Gastroesophageal sphincter (tissue), 4 donors: ENCODE measurements around the gene PHF10. TPM values are rescaled to one million over a fixed set of nuclear protein-coding genes. Genes with fewer than 3 reads are reported as not detected.

ENCODE experiments used
- ATAC-seq: fragments of 150-250 bp; one replicate; pipeline ENCODE4 v1.9.1; 2016; ENCODE audit warnings: mild to moderate bottlenecking, moderate library complexity
- H3K27ac ChIP-seq, 4 donors: fragments of 200-600 bp; sonication (generic) in 3 of 4; 1 replicate in 3 of 4; 2 replicates in 1 of 4; pipeline ENCODE4 v1.5.1; 2016 to 2019
- H3K27me3 ChIP-seq: fragments of 200-600 bp; sonication (generic); one replicate; pipeline ENCODE4 v1.5.1; 2019
- H3K36me3 ChIP-seq, 2 donors: fragments of 200-600 bp; sonication (generic); one replicate each; pipeline ENCODE4 v1.5.1; 2019; ENCODE audit warnings: control low read depth in 1 of 2
- H3K4me1 ChIP-seq, 3 donors: fragments of 200-600 bp; sonication (generic); 1 replicate in 2 of 3; 2 replicates in 1 of 3; pipeline ENCODE4 v1.5.1; 2016 to 2019; ENCODE audit warnings: control low read depth in 2 of 3
- H3K4me3 ChIP-seq, 2 donors: fragments of 200-600 bp; sonication (generic); one replicate each; pipeline ENCODE4 v1.5.1; 2019; ENCODE audit warnings: mild to moderate bottlenecking in 1 of 2, moderate library complexity in 1 of 2
- H3K9me3 ChIP-seq, 3 donors: fragments of 200-600 bp; sonication (generic); one replicate each; pipeline ENCODE4 v1.5.1; 2017 to 2019; ENCODE audit warnings: control low read depth in 2 of 3
- CTCF ChIP-seq, 4 experiments: fragments of 200-600 bp in 2 of 4; fragments of 450-650 bp in 2 of 4; sonication (generic) in 1 of 4; IDR thresholded peaks; one replicate each; pipeline ENCODE4 v1.5.1; 2017 to 2019; ENCODE audit warnings: antibody characterized with exemption in 4 of 4, mild to moderate bottlenecking in 2 of 4, moderate library complexity in 2 of 4
- EP300 ChIP-seq: sonication (generic); formaldehyde crosslinking; IDR thresholded peaks from one replicate; pipeline ENCODE4 v1.6.1; 2017; ENCODE audit warnings: antibody characterized with exemption, mild to moderate bottlenecking
- POLR2A ChIP-seq, 2 donors: fragments of 450-650 bp; IDR thresholded peaks; one replicate each; pipeline ENCODE4 v1.6.1; 2017; ENCODE audit warnings: antibody characterized with exemption in 2 of 2, mild to moderate bottlenecking in 2 of 2, moderate library complexity in 1 of 2
- POLR2AphosphoS5 ChIP-seq: sonication (generic); formaldehyde crosslinking; IDR thresholded peaks from one replicate; pipeline ENCODE4 v1.6.1; 2017; ENCODE audit warnings: antibody characterized with exemption
- WGBS, 2 donors: methylation state at CpG; one replicate each; pipeline ENCODE4 v1.1.5; 2018; ENCODE audit warnings: low coverage in 1 of 2; 5-methylcytosine and 5-hydroxymethylcytosine counted together
- total RNA-seq, 4 donors: library from RNA; depleted of rRNA; stranded (reverse); fragments of >200 nt; gene quantifications; one replicate each; pipeline ENCODE4 v1.1.0, GENCODE V29; 2016

Gene PHF10
- total RNA-seq, 4 donors from 2014 or later: 72.3 to 92.9 (median 82.5) TPM

DNA sequence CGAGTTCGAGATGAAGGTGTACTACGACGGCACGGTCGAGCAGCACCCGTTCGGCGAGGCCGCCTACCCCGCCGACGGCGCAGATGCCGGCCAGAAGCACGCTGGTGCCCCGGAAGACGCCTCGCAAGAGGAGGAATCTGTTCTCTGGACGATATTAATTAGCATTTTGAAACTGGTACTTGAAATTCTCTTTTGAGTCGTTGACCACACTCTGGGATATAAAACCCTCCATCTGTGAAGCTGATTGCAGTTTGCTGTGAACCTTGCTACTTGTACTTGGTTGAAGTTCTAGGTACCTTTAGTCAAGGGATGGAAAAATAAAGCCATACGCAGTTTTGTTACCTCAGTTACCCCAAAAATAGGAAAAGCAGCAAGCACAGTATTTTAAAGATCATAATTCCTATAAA lies 21.5 kb downstream of the PHF10 start:
- Histone ChIP-seq H3K36me3 (peaks cover 0 to 26% of the 10 kb centered on the region in 2 donors), H3K27ac (peak overlapping the region; percentile 87 to 99 (median 97)), H3K4me1 (peaks cover 7 to 58% (median 20%) of the 10 kb centered on the region in 3 donors), H3K27me3 (no peaks in the 10 kb centered on the region), H3K4me3 (peak overlapping the region; percentile 80 to 85), H3K9me3 (no peaks in the 10 kb centered on the region)
- no peak for ATAC-seq
- TF ChIP-seq EP300 (no peak), CTCF (IDR thresholded peaks at IDR 0.05) (no peak), POLR2A (IDR thresholded peaks at IDR 0.05) (no peak), POLR2AphosphoS5 (no peak)
- WGBS, 2 donors: 1 to 3% methylated on average over 6 to 19 of the region's 22 CpGs

- no peaks in the 10 kb centered on the region for H3K9me3 ChIP-seq
- peak; percentile 92 to 93 for TF ChIP-seq POLR2A (IDR thresholded peaks at IDR 0.05)
- peak; percentile 94 for TF ChIP-seq POLR2AphosphoS5
- TF ChIP-seq EP300: no peak
- no peak for TF ChIP-seq CTCF (IDR thresholded peaks at IDR 0.05)
- no peaks in the 10 kb centered on the region for H3K27me3 ChIP-seq
- WGBS, 2 donors: no CpG with 5 or more reads among the region's 92 CpGs
- ATAC-seq: peak; percentile 98
- peaks cover 0 to 22% of the 10 kb centered on the region in 2 donors for H3K36me3 ChIP-seq
- H3K4me1 ChIP-seq: peaks cover 7 to 58% (median 20%) of the 10 kb centered on the region in 3 donors
- peak within 1 kb of the TSS; percentile 80 to 85 for H3K4me3 ChIP-seq
- peak within 1 kb of the TSS; percentile 87 to 99 (median 97) for H3K27ac ChIP-seq
Observed at GRCh38 chr6:169701954-169702839, 22.1 kb downstream of the PHF10 start, which contains the start of the genes C6orf120 and WDR27. Gene C6orf120 (plus strand): TSS chr6:169702126. CDS start chr6:169702460, 334 bp downstream. Gene WDR27 (minus strand): TSS chr6:169702029. CDS start chr6:169689005, 13,024 bp downstream.

- TF ChIP-seq CTCF (IDR thresholded peaks at IDR 0.05) (no peak), POLR2AphosphoS5 (no peak), EP300 (no peak), POLR2A (IDR thresholded peaks at IDR 0.05) (no peak)
- peaks cover 0 to 22% of the 10 kb centered on the region in 2 donors for H3K36me3 ChIP-seq
- H3K27me3 ChIP-seq: no peaks in the 10 kb centered on the region
- 0% methylated on average over 11 to 19 of the region's 54 CpGs for WGBS, 2 donors
- peak overlapping the region; percentile 87 to 99 (median 97) for H3K27ac ChIP-seq
- ATAC-seq: peak; percentile 3
- H3K9me3 ChIP-seq: no peaks in the 10 kb centered on the region
- H3K4me3 ChIP-seq: peak overlapping the region; percentile 80 to 85
- peaks cover 7 to 58% (median 20%) of the 10 kb centered on the region in 3 donors for H3K4me1 ChIP-seq
Observed at GRCh38 chr6:169701311-169701953, 22.9 kb downstream of the PHF10 start.

DNA sequence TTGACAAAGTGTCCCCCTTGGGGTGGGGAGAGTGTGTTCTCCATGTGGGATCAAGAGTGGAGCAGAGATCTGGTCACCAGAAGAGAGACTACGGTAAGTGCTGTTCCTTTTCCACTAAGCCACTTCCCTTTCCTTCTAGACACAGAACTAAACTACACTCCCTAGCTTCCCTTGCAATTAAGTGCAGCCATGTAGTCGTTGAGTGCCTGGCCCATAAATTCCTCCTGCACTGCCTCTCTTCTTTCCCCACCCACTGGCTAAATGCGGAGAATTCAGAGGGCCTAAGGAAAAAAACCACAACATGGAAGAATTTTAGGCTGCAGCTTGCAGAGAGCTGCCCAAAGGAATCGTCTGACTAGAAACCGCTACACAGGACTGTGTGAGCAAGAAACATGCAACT lies 24.0 kb downstream of the PHF10 start:
- H3K36me3 ChIP-seq: peaks cover 0 to 16% of the 10 kb centered on the region in 2 donors
- no peaks in the 10 kb centered on the region for H3K9me3 ChIP-seq
- no peaks in the 10 kb centered on the region for H3K27me3 ChIP-seq
- H3K4me3 ChIP-seq: no peak overlapping the region
- H3K27ac ChIP-seq: no peak overlapping the region
- H3K4me1 ChIP-seq: peaks cover 7 to 47% (median 20%) of the 10 kb centered on the region in 3 donors
- no peak for TF ChIP-seq CTCF (IDR thresholded peaks at IDR 0.05)
- TF ChIP-seq POLR2A (IDR thresholded peaks at IDR 0.05): no peak
- no peak for TF ChIP-seq EP300
- TF ChIP-seq POLR2AphosphoS5: no peak
- 50 to 63% methylated on average over 2 to 3 of the region's 5 CpGs for WGBS, 2 donors
- no peak for ATAC-seq
